NCI-H2227 treated with DMSO at 0.1 percent for 48 hours (cell line): Measurements from ENCODE around the gene ATG101.

Source experiments
- DNase-seq: peaks from one replicate; lab custom pipeline; 2025; lab: John Stamatoyannopoulos, UW

ATG101 gene

GRCh38 chr12:52057638-52058576 is 11.9 kb upstream of the ATG101 start:
- DNase-seq: no peak

GRCh38 chr12:52058631-52059361 is 11.0 kb upstream of the ATG101 start:
- no peak for DNase-seq

- no peak for DNase-seq
Observed at GRCh38 chr12:52059582-52060497, 9.9 kb upstream of the ATG101 start.

- DNase-seq: no peak
Observed at GRCh38 chr12:52060498-52061177, 9.1 kb upstream of the ATG101 start.

- DNase-seq: no peak
Observed at GRCh38 chr12:52061470-52062166, 8.2 kb upstream of the ATG101 start.

GRCh38 chr12:52062167-52063081 is 7.4 kb upstream of the ATG101 start:
- DNase-seq: no peak

GRCh38 chr12:52063082-52063924 is 6.5 kb upstream of the ATG101 start:
- no peak for DNase-seq

GRCh38 chr12:52063981-52064649 is 5.7 kb upstream of the ATG101 start:
- DNase-seq: no peak

- no peak for DNase-seq
Observed at GRCh38 chr12:52066346-52067080, 3.3 kb upstream of the ATG101 start.

- DNase-seq: no peak
Observed at GRCh38 chr12:52067081-52067374, 2.8 kb upstream of the ATG101 start.

- no peak for DNase-seq
Observed at GRCh38 chr12:52070185-52070925, 577 bp downstream of the ATG101 start.

- no peak for DNase-seq
Observed at GRCh38 chr12:52073531-52074381, 4.0 kb downstream of the ATG101 start.

- no peak for DNase-seq
Observed at GRCh38 chr12:52074971-52075724, 5.4 kb downstream of the ATG101 start.

GRCh38 chr12:52076811-52077210 is 7.0 kb downstream of the ATG101 start:
- no peak for DNase-seq

GRCh38 chr12:52078276-52078675 is 8.5 kb downstream of the ATG101 start:
- no peak for DNase-seq
